GM20000 (cell line): ENCODE data around the gene TOMM34.

ENCODE experiments used
- DNase-seq: peaks from one replicate; pipeline ENCODE4 v3.0.0; 2012; ENCODE audit warnings: low spot score
- CTCF ChIP-seq: IDR thresholded peaks from 2 replicates; pipeline ENCODE4 v1.5.1; 2012; ENCODE audit warnings: mild to moderate bottlenecking, control low read depth; ENCODE audit errors: extremely low read depth, missing control alignments

The TOMM34 gene

GRCh38 chr20:44954211-44954610 lies 6.0 kb downstream of the TOMM34 start:
- no peak for TF ChIP-seq CTCF
- DNase-seq, result no peak

- DNase-seq, result no peak
- no peak for TF ChIP-seq CTCF
Measured at GRCh38 chr20:44952731-44953130, 7.5 kb downstream of the TOMM34 start.

- TF ChIP-seq CTCF, result no peak
Measured at GRCh38 chr20:44950368-44950767, 9.8 kb downstream of the TOMM34 start.

GRCh38 chr20:44948513-44948912 lies 11.7 kb downstream of the TOMM34 start:
- DNase-seq, result no peak
- TF ChIP-seq CTCF, result no peak

More at GRCh38 chr20:44950368-44950767, 9.8 kb downstream of the TOMM34 start:
- no peak for DNase-seq

- TF ChIP-seq CTCF, result no peak
- no peak for DNase-seq
Measured at GRCh38 chr20:44948107-44948506, 12.1 kb downstream of the TOMM34 start.

- DNase-seq, result no peak
- TF ChIP-seq CTCF, result no peak
Measured at GRCh38 chr20:44946271-44946852, 13.8 kb downstream of the TOMM34 start.

- TF ChIP-seq CTCF, result no peak
- no peak for DNase-seq
Measured at GRCh38 chr20:44945261-44945660, 14.9 kb downstream of the TOMM34 start.
